Mesenchymal stem cell (in vitro differentiated cells and primary cell): ENCODE data around the gene GPBAR1.

Experiments
- DNase-seq: peaks from one replicate; pipeline ENCODE4 v3.0.0-alpha.2; 2013
- H2AFZ ChIP-seq: one replicate; pipeline ENCODE4 v1.6.1; 2013; ENCODE audit warnings: low read depth, mild to moderate bottlenecking, control low read depth, inconsistent platforms, low read length, moderate library complexity
- H2AK5ac ChIP-seq: 2 replicates; pipeline ENCODE4 v1.6.1; 2013; ENCODE audit warnings: low read length, moderate library complexity, mild to moderate bottlenecking, inconsistent platforms; ENCODE audit not compliant: severe bottlenecking
- H2BK120ac ChIP-seq: one replicate; pipeline ENCODE4 v1.6.1; 2013; ENCODE audit warnings: low read depth, mild to moderate bottlenecking, inconsistent platforms, low read length, moderate library complexity
- H2BK12ac ChIP-seq, 2 experiments: one replicate each; pipeline ENCODE4 v1.6.1; 2013; ENCODE audit warnings: inconsistent platforms in 2 of 2, low read length in 2 of 2, mild to moderate bottlenecking in 2 of 2, moderate library complexity in 2 of 2, control low read depth in 1 of 2
- H2BK15ac ChIP-seq: one replicate; pipeline ENCODE4 v1.6.1; 2013; ENCODE audit warnings: mild to moderate bottlenecking, low read depth, inconsistent platforms; ENCODE audit not compliant: poor library complexity, severe bottlenecking
- H2BK5ac ChIP-seq: 2 replicates; pipeline ENCODE4 v1.6.1; 2013; ENCODE audit warnings: low read depth, mild to moderate bottlenecking, low read length, control low read depth, inconsistent platforms; ENCODE audit not compliant: poor library complexity, severe bottlenecking
- H3K14ac ChIP-seq, 2 experiments: one replicate each; pipeline ENCODE4 v1.6.1; 2013; ENCODE audit warnings: inconsistent platforms in 2 of 2, low read length in 2 of 2, control low read depth in 1 of 2, mild to moderate bottlenecking in 1 of 2, moderate library complexity in 1 of 2
- H3K18ac ChIP-seq, 2 experiments: one replicate each; pipeline ENCODE4 v1.6.1; 2013; ENCODE audit warnings: inconsistent platforms in 2 of 2, low read length in 2 of 2, control low read depth in 1 of 2, low read depth in 1 of 2, mild to moderate bottlenecking in 1 of 2
- H3K23ac ChIP-seq, 2 experiments: one replicate each; pipeline ENCODE4 v1.6.1; 2013; ENCODE audit warnings: inconsistent platforms in 2 of 2, low read length in 2 of 2, mild to moderate bottlenecking in 2 of 2, moderate library complexity in 2 of 2, control low read depth in 1 of 2
- H3K27ac ChIP-seq: 2 replicates; pipeline ENCODE4 v1.5.1; 2013; ENCODE audit warnings: mild to moderate bottlenecking, moderate library complexity, low read length, control low read depth, inconsistent platforms; ENCODE audit not compliant: poor library complexity, severe bottlenecking
- H3K27me3 ChIP-seq, 2 experiments: 2 replicates each; pipeline versions ENCODE4 v1.6.1 to v1.7.0; 2013; ENCODE audit warnings: low read length in 2 of 2, mild to moderate bottlenecking in 2 of 2, moderate library complexity in 2 of 2, control low read depth in 1 of 2, inconsistent platforms in 1 of 2; ENCODE audit not compliant: control insufficient read depth in 1 of 2, insufficient read depth in 1 of 2
- H3K36me3 ChIP-seq, 2 experiments: 2 replicates each; pipeline versions ENCODE4 v1.6.1 to v1.7.0; 2013; ENCODE audit warnings: low read length in 2 of 2, control low read depth in 1 of 2, inconsistent platforms in 1 of 2, low read depth in 1 of 2, mild to moderate bottlenecking in 1 of 2; ENCODE audit not compliant: insufficient read depth in 2 of 2, control insufficient read depth in 1 of 2
- H3K4ac ChIP-seq, 2 experiments: one replicate each; pipeline ENCODE4 v1.6.1; 2013; ENCODE audit warnings: inconsistent platforms in 2 of 2, low read length in 2 of 2, mild to moderate bottlenecking in 2 of 2, moderate library complexity in 2 of 2, control low read depth in 1 of 2, low read depth in 1 of 2
- H3K4me1 ChIP-seq: 2 replicates; pipeline ENCODE4 v1.6.1; 2013; ENCODE audit warnings: low read depth, low read length, control low read depth; ENCODE audit not compliant: control insufficient read depth, insufficient read depth
- H3K4me2 ChIP-seq: 2 replicates; pipeline ENCODE4 v1.6.1; 2013; ENCODE audit warnings: low read length, mild to moderate bottlenecking, inconsistent platforms; ENCODE audit not compliant: poor library complexity, severe bottlenecking
- H3K4me3 ChIP-seq, 2 experiments: 2 replicates each; pipeline versions ENCODE4 v1.5.1 to v1.7.0; 2013; ENCODE audit warnings: low read length in 2 of 2, mild to moderate bottlenecking in 2 of 2, control low read depth in 1 of 2, low read depth in 1 of 2; ENCODE audit not compliant: insufficient read depth in 1 of 2
- H3K79me1 ChIP-seq: replicated peaks from 2 replicates; pipeline ENCODE4 v1.6.1; 2013; ENCODE audit warnings: mild to moderate bottlenecking, control low read depth, low read length, inconsistent platforms; ENCODE audit not compliant: poor library complexity, severe bottlenecking
- H3K9ac ChIP-seq: 2 replicates; pipeline ENCODE4 v1.7.0; 2013; ENCODE audit warnings: mild to moderate bottlenecking, low read length, moderate library complexity
- H3K9me3 ChIP-seq: 2 replicates; pipeline ENCODE4 v1.7.0; 2013; ENCODE audit warnings: mild to moderate bottlenecking, low read length; ENCODE audit not compliant: control insufficient read depth
- H4K8ac ChIP-seq: one replicate; pipeline ENCODE4 v1.6.1; 2013; ENCODE audit warnings: inconsistent platforms, mild to moderate bottlenecking, low read length, moderate library complexity
- H4K91ac ChIP-seq: one replicate; pipeline ENCODE4 v1.6.1; 2013; ENCODE audit warnings: mild to moderate bottlenecking, low read length, inconsistent platforms
- WGBS: methylation state at CpG from one replicate; pipeline ENCODE4 v1.1.7; 2013; ENCODE audit warnings: mixed read lengths; 5-methylcytosine and 5-hydroxymethylcytosine counted together

GPBAR1 gene

GRCh38 chr2:218276986-218277755 lies 16.4 kb downstream of the GPBAR1 start:
- H4K8ac ChIP-seq = no peak overlapping the region
- H2BK15ac ChIP-seq = no peak overlapping the region
- peaks cover 20% of the 10 kb centered on the region for H3K4me1 ChIP-seq
- peaks cover 60% of the 10 kb centered on the region for H3K79me1 ChIP-seq
- DNase-seq = no peak
- H2AFZ ChIP-seq = no peak overlapping the region
- H3K9ac ChIP-seq = peak overlapping the region; percentile 19
- H3K18ac ChIP-seq = no peak overlapping the region
- H3K27ac ChIP-seq = no peak overlapping the region
- no peaks in the 10 kb centered on the region for H3K9me3 ChIP-seq
- no peak overlapping the region for H2AK5ac ChIP-seq
- peaks cover 81 to 86% of the 10 kb centered on the region in 2 experiments for H3K36me3 ChIP-seq
- no peaks in the 10 kb centered on the region for H3K27me3 ChIP-seq
- no peak overlapping the region for H3K4me2 ChIP-seq
- H3K4me3 ChIP-seq = no peak overlapping the region
- no peak overlapping the region for H3K4ac ChIP-seq
- no peak overlapping the region for H2BK120ac ChIP-seq
- no peak overlapping the region for H2BK12ac ChIP-seq
- no peak overlapping the region for H4K91ac ChIP-seq
- 92% methylated on average over 10 of the region's 12 CpGs for WGBS
- H3K23ac ChIP-seq = no peak overlapping the region
- H3K14ac ChIP-seq = no peak overlapping the region
- H2BK5ac ChIP-seq = no peak overlapping the region

DNA sequence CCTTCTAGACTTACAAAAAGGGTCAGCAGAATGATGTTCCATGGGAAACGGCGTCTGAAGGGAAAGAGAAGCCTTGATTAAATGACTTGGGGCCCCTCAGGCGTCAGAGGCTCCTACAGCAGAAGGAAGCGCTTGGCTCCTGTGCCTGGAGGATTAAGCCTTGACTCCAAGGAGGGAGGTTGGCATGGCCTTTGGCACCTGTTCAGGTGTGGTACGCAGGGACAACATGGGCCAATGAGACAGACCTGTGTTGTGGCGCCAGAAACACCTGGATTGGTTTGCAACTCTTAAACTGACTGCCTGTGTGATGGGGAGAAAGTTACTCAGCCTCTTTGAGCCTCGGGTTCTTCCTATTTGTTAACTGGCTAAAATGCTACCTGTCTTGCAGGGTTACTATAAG lies 17.1 kb downstream of the GPBAR1 start:
- Histone ChIP-seq H3K4ac (no peak overlapping the region), H3K9me3 (no peaks in the 10 kb centered on the region), H3K14ac (no peak overlapping the region), H2AK5ac (no peak overlapping the region), H4K91ac (no peak overlapping the region), H3K79me1 (peaks cover 58% of the 10 kb centered on the region), H3K36me3 (peaks cover 81 to 86% of the 10 kb centered on the region in 2 experiments), H2BK120ac (no peak overlapping the region), H3K23ac (no peak overlapping the region), H3K4me2 (no peak overlapping the region), H3K9ac (peak overlapping the region; percentile 19), H2BK15ac (no peak overlapping the region), H3K27me3 (no peaks in the 10 kb centered on the region), H3K18ac (no peak overlapping the region), H3K27ac (no peak overlapping the region), H3K4me3 (no peak overlapping the region), H2BK5ac (no peak overlapping the region), H2AFZ (no peak overlapping the region), H2BK12ac (no peak overlapping the region), H3K4me1 (peaks cover 21% of the 10 kb centered on the region), H4K8ac (no peak overlapping the region)
- no peak for DNase-seq
- 81% methylated on average over 7 of the region's 7 CpGs for WGBS

GRCh38 chr2:218278531-218279360 lies 17.9 kb downstream of the GPBAR1 start:
- no peak overlapping the region for H3K27ac ChIP-seq
- H3K14ac ChIP-seq = no peak overlapping the region
- H3K4me1 ChIP-seq = peaks cover 25% of the 10 kb centered on the region
- no peak overlapping the region for H4K8ac ChIP-seq
- H3K18ac ChIP-seq = no peak overlapping the region
- H3K27me3 ChIP-seq = no peaks in the 10 kb centered on the region
- H2BK120ac ChIP-seq = no peak overlapping the region
- H2AK5ac ChIP-seq = no peak overlapping the region
- WGBS = 93% methylated on average over 16 of the region's 16 CpGs
- H3K36me3 ChIP-seq = peaks cover 79 to 86% of the 10 kb centered on the region in 2 experiments
- H3K4me3 ChIP-seq = no peak overlapping the region
- no peak overlapping the region for H3K23ac ChIP-seq
- H3K4me2 ChIP-seq = no peak overlapping the region
- H3K79me1 ChIP-seq = peaks cover 59% of the 10 kb centered on the region
- H2BK12ac ChIP-seq = no peak overlapping the region
- H3K9ac ChIP-seq = no peak overlapping the region
- H3K4ac ChIP-seq = no peak overlapping the region
- H4K91ac ChIP-seq = no peak overlapping the region
- H2BK5ac ChIP-seq = no peak overlapping the region
- H3K9me3 ChIP-seq = no peaks in the 10 kb centered on the region
- no peak overlapping the region for H2AFZ ChIP-seq
- no peak overlapping the region for H2BK15ac ChIP-seq
- DNase-seq = no peak

DNA sequence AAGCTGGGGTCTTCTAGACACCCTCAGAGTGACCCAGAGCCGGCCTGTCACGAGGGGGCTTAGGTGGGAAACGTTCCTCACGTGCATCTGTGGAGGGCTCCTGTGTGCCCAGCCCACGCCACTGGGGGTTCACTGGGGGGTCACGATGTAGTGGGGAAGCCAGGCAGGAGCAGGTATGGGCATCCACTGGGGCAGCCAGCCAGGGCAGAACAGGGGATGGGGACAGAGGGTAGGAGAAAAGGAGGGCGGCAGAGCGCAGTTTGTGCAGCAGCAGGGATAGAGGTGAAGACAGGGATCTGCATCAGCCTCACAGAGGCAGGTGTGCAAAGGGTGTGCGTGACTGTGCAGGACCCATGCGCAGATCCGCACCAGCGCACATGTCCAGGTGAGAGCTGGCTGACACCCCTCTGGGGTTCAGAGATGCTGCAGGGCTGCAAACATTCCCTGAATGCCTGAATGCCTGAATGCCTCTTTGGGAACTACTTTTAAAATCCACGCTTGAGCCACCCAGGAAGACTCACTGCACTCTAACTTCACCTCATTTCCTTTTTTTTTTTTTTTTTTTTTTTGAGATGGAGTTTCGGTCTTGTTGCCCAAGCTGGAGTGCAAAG lies 19.6 kb downstream of the GPBAR1 start:
- WGBS = 95% methylated on average over 13 of the region's 14 CpGs

More for the DNA sequence above, 19.6 kb downstream of the GPBAR1 start:
- H3K27me3 ChIP-seq = no peaks in the 10 kb centered on the region
- H3K4ac ChIP-seq = no peak overlapping the region
- H3K4me3 ChIP-seq = no peak overlapping the region
- H3K27ac ChIP-seq = no peak overlapping the region
- H3K14ac ChIP-seq = no peak overlapping the region
- H3K4me1 ChIP-seq = peaks cover 34% of the 10 kb centered on the region
- no peak for DNase-seq
- H4K8ac ChIP-seq = no peak overlapping the region
- H2BK15ac ChIP-seq = no peak overlapping the region
- no peak overlapping the region for H2BK120ac ChIP-seq
- peaks cover 54% of the 10 kb centered on the region for H3K79me1 ChIP-seq
- H2AK5ac ChIP-seq = no peak overlapping the region
- peaks cover 63 to 73% of the 10 kb centered on the region in 2 experiments for H3K36me3 ChIP-seq
- H3K18ac ChIP-seq = no peak overlapping the region
- no peak overlapping the region for H2BK5ac ChIP-seq
- no peak overlapping the region for H4K91ac ChIP-seq
- H3K4me2 ChIP-seq = no peak overlapping the region
- H3K9ac ChIP-seq = no peak overlapping the region
- no peak overlapping the region for H3K23ac ChIP-seq
- H3K9me3 ChIP-seq = no peaks in the 10 kb centered on the region
- H2AFZ ChIP-seq = no peak overlapping the region
- H2BK12ac ChIP-seq = no peak overlapping the region
